Chondrocyte (in vitro differentiated cells): ENCODE data around the gene HBP1. TPM values are rescaled to one million over a fixed set of nuclear protein-coding genes. Genes with fewer than 3 reads are reported as not detected.

Source experiments
- DNase-seq: peaks from one replicate; pipeline ENCODE4 v3.0.0; 2021; ENCODE audit warnings: mixed read lengths, low spot score
- H3K27ac Mint-ChIP-seq: one replicate; pipeline ENCODE4 v1.8.0; 2021; ENCODE audit warnings: mild to moderate bottlenecking, moderate library complexity, mixed read lengths; ENCODE audit not compliant: unreplicated experiment
- H3K27me3 Mint-ChIP-seq: 2 replicates; pipeline ENCODE4 v1.8.0; 2021; ENCODE audit warnings: low read depth, mixed read lengths
- H3K36me3 Mint-ChIP-seq: 2 replicates; pipeline ENCODE4 v1.8.0; 2021; ENCODE audit warnings: low read depth, mixed read lengths
- H3K4me1 Mint-ChIP-seq: 2 replicates; pipeline ENCODE4 v1.8.0; 2021; ENCODE audit warnings: low read depth, mild to moderate bottlenecking, mixed read lengths
- H3K4me3 Mint-ChIP-seq: one replicate; pipeline ENCODE4 v1.8.0; 2021; ENCODE audit warnings: mild to moderate bottlenecking, moderate library complexity, mixed read lengths; ENCODE audit not compliant: unreplicated experiment
- H3K9me3 Mint-ChIP-seq: 2 replicates; pipeline ENCODE4 v1.8.0; 2021; ENCODE audit warnings: low read depth, mixed read lengths
- total RNA-seq: library from RNA; stranded (reverse); gene quantifications from 3 replicates; pipeline ENCODE4 v1.2.1, GENCODE V29; 2021
- TF ChIP-seq, protein P1 (sequence below): fragments of 200-600 bp; sonication (generic); IDR thresholded peaks from 2 replicates; pipeline ENCODE4 v1.5.0; 2021; ENCODE audit warnings: antibody characterized with exemption, mild to moderate bottlenecking, moderate library complexity

HBP1 gene
- total RNA-seq, 1 donor from 2014 or later = 51.7 TPM

DNA sequence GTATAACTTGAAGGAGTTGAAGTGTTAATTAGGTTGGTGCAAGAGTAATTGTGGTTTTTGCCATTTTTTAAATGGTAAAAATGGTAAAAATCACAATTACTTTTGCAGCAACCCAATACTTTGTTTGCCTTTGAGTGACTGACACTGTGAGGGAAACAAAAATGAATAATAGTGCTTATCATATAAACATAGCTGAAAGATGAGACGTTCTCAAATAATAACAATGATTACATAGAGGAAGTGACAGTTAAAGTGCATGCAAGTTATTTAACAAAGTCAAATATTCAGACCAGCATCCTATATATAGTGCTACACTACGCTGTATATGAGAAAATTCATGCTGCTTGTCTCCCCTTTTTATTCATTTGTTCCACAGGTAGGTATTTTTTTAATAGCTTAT is 4.7 kb upstream of the HBP1 start:
- H3K9me3 Mint-ChIP-seq = no peaks in the 10 kb centered on the region
- TF ChIP-seq, protein P1, sequence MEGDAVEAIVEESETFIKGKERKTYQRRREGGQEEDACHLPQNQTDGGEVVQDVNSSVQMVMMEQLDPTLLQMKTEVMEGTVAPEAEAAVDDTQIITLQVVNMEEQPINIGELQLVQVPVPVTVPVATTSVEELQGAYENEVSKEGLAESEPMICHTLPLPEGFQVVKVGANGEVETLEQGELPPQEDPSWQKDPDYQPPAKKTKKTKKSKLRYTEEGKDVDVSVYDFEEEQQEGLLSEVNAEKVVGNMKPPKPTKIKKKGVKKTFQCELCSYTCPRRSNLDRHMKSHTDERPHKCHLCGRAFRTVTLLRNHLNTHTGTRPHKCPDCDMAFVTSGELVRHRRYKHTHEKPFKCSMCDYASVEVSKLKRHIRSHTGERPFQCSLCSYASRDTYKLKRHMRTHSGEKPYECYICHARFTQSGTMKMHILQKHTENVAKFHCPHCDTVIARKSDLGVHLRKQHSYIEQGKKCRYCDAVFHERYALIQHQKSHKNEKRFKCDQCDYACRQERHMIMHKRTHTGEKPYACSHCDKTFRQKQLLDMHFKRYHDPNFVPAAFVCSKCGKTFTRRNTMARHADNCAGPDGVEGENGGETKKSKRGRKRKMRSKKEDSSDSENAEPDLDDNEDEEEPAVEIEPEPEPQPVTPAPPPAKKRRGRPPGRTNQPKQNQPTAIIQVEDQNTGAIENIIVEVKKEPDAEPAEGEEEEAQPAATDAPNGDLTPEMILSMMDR = no peak
- no peaks in the 10 kb centered on the region for H3K27me3 Mint-ChIP-seq
- no peak overlapping the region for H3K4me3 Mint-ChIP-seq
- peaks cover 12% of the 10 kb centered on the region for H3K4me1 Mint-ChIP-seq
- H3K27ac Mint-ChIP-seq = no peak overlapping the region
- H3K36me3 Mint-ChIP-seq = peaks cover 2% of the 10 kb centered on the region
- DNase-seq = no peak

DNA sequence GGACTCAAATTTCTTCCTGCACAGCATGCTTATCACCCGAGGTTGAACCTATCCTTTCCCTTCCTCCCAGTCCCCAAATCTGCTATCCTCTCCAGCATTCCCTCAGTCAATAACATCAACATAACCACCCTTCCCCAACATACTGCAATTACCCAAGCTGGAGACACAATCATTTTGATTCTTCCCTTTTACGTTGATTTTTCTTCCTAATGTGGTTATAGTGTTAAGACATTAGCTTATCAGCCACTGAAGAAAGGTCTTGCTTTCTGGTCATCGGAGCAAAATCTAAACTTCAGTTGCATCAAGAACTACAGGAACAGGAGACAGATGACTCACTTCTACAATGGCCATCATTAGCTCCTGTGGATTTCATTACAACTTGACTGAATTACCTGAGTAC is 3.5 kb upstream of the HBP1 start:
- Mint-ChIP-seq H3K9me3 (no peaks in the 10 kb centered on the region), H3K4me3 (no peak overlapping the region), H3K4me1 (peaks cover 17% of the 10 kb centered on the region), H3K27me3 (no peaks in the 10 kb centered on the region), H3K27ac (no peak overlapping the region), H3K36me3 (peaks cover 2% of the 10 kb centered on the region)
- TF ChIP-seq, protein P1 = no peak
- no peak for DNase-seq

GRCh38 chr7:107166736-107167426 is 1.9 kb upstream of the HBP1 start:
- Mint-ChIP-seq H3K27ac (peak overlapping the region; percentile 100), H3K4me3 (peak overlapping the region; percentile 99), H3K4me1 (peaks cover 27% of the 10 kb centered on the region), H3K27me3 (no peaks in the 10 kb centered on the region), H3K36me3 (peaks cover 2% of the 10 kb centered on the region), H3K9me3 (no peaks in the 10 kb centered on the region)
- no peak for DNase-seq
- TF ChIP-seq, protein P1 = no peak

- H3K27ac Mint-ChIP-seq = peak overlapping the region; percentile 100
- H3K9me3 Mint-ChIP-seq = no peaks in the 10 kb centered on the region
- peaks cover 2% of the 10 kb centered on the region for H3K36me3 Mint-ChIP-seq
- H3K4me1 Mint-ChIP-seq = peaks cover 27% of the 10 kb centered on the region
- H3K27me3 Mint-ChIP-seq = no peaks in the 10 kb centered on the region
- peak overlapping the region; percentile 99 for H3K4me3 Mint-ChIP-seq
- TF ChIP-seq, protein P1 = peak; percentile 79
- DNase-seq = no peak
Measured at GRCh38 chr7:107167483-107168232, 1.1 kb upstream of the HBP1 start.

DNA sequence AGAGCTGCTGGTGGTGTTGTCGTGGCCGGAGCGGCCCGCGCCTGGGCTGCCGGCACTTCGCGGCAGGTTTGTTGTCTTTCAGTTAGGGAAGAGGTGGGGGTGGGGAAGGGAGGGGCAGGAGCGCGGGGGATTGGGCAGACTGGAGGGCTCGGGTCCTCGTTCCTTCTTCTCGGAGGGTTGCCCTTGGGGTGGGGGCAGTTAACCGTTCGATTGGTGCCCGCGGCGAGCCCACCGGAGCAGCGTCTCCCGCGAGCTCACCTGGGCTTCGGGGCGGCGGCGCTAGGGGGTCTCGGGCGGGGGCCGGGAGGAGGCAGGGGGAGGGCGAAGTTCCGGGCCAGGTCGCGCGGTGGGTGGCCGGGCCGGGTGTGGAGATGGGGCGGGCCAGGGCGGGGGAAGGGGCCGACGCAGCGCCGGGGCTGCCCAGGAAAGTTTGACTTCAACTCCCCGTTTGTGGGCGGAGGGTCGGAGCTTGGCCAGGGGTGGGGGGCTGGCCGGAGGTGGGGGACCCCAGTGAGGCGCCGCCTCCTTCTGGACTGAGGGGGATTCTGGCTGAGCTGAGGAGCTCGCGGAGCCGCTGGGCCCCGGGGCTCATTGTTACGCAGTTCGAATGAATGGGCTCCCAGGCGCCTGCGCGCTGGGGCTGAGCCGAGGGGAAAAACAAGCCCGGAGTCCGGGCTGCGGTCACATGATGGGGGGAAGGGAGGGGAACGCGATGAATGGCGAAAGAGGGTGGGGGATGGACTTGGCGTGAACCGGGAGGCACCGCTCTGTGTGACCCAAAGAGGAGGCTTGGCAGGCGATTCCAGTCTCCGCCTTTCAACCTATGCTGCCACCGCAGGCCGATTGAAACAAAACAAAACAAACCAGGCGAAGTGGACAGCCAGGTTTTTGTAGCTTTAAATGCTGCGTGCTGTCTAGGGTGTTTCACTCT is 582 bp downstream of the HBP1 start:
- Mint-ChIP-seq H3K27ac (peak overlapping the region; percentile 100), H3K4me3 (peak overlapping the region; percentile 99)

More for the DNA sequence above, 582 bp downstream of the HBP1 start:
- H3K36me3 Mint-ChIP-seq = peaks cover 2% of the 10 kb centered on the region
- no peaks in the 10 kb centered on the region for H3K27me3 Mint-ChIP-seq
- no peaks in the 10 kb centered on the region for H3K9me3 Mint-ChIP-seq
- peak; percentile 98 for DNase-seq
- TF ChIP-seq, protein P1 = peak; percentile 22
- H3K4me1 Mint-ChIP-seq = peaks cover 43% of the 10 kb centered on the region
